GM19238 (cell line): ENCODE data around the gene LRRC10B.

Source experiments
- DNase-seq: peaks from one replicate; pipeline ENCODE4 v3.0.0; 2011; ENCODE audit warnings: low spot score; ENCODE audit not compliant: insufficient read length

LRRC10B gene

DNA sequence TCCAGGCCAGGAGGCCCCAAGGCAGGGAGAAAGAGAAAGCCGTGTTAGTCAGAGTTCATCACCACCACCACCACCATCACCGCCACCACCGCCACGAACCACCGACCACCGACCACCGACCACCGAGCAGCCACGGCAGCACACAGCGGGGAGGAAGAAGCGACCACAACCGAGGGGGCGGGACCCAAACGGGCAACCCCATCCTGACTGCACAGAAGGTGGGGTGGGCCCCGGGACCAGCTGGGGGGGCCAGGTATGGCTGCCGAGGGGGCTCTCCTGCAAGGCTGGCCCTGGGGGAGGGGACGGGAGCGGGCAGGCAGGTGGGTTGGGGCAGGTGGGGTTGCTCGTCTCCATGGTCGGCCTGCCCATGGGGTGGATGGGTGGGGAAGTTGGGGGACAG lies 38.1 kb downstream of the LRRC10B start:
- DNase-seq: no peak

DNA sequence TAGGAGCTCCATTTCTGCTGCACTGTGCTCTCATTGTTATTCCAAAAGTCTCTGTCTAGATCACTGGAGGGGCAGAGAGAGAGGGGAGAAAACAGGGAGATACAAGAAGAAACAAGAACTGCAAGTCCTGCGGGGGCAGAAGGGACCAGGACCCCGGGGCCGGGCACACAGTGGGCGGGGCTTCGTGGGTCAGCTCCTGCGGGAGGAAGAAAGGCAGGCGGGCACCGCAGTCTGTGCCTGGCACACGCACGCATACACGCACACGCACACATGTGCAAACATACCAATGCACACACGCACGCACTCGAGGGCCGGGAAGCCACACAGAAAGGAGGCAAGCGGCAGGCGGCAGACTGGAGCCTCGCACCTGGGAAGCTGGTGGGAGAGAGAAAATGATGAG lies 38.7 kb downstream of the LRRC10B start:
- no peak for DNase-seq

DNA sequence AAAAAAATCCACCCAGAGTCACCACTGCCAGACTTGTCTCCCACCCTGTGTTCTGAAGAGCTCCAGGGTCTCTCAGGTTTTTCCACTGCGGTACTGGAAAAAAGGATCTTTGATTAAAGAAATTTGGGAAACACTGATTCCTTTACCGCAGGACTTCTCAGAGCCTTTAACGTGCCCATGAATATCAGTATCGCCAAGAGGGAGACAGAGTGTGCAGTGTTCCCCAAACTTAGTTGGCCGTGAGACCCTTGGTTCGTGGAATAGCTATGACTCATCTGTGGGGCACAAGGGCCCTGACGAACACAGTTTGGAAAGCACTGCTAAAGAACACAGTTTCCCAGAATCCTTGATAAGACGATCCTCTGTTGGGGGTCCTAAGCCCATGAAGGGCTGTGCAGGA lies 40.6 kb downstream of the LRRC10B start:
- DNase-seq: no peak

DNA sequence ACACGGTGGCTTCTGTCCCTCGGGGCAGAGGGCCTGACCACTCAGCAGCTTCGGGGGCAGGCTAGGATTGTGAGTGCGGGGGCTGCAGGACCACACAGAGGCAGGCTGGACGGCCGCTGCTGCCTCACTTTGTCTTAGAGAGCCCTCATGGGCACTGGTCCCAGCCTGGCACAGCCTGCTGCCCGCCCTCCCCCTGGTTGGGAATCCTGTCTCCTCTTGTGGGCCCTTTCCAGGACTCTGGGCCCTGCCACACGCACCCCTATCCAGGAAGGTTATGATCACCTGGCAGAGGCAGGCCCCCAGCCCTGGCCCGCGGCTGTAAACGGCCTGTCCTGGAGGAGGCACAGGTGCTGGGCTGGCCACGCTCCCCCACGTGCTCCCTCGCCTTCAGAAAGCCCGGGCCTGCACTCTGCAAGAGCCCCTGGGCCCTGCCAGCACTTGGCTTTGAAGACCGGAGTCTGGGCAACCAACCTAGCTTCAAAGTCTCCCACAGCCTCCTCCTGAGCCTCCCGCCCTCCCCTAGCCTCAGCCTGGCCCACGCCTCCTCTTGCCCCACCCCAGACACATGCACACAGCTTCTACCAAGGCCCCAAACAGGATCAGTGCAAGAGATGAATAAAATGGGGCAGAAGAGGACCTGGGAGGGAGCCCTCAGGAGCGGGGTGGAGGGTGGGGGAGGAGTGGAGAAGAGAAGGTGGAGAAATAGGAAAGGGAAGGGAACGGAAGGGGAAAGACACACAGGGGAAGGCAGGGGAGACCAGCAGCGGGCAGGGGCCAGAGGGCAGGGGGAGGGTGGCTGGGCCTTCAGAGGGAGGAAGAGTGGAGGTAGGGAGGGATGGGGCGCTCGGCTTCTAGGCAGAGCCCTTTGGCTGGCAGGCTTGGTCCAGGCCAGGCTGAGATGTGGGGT lies 41.4 kb downstream of the LRRC10B start:
- DNase-seq: no peak

DNA sequence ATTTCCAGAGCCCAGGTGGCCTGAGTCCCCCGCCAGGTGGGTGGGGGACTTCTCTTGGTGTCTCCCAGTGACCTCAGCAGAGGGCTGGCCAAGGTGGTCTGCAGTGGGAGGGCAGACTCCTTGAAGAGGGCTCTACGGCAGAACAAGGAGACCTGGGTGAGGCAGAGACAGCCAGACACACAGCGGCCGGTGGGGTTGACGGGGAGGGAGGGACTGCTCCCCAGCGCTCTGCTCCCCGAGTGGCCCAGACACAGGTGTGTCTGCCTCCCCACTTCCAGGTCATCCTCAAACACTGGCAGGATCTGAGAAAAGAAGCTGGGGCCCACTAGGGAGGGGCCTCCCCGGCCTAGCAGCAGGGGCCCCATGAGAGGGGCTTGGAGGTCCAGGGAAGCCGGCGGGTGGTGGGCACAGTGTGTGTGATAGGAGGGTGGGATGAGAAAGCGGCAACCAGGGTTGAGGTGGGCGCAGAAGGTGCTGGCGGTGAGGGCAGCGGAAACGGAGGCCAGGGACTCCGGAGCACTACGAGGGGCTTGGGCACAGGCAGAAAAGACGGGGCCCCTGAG lies 42.2 kb downstream of the LRRC10B start:
- DNase-seq: no peak

DNA sequence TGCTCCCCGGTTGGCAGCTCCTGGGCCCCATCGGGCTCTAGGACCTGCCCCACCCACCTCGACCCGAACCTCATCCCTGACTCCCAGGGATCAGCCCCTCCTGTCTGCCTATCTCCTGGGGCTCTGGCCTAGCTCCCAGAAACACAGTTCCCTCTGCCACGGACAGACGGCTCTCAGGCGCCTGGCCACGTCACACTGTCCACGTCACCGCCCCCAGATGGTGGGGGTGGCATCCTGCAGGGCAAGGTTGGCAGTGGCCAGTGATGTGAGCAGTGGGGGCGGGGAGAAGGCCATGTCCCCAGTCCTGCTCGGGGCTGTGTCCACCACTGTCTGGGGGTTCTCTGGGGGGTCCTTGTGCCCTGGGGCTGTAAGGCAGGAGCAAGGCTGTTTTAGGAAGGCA lies 43.1 kb downstream of the LRRC10B start:
- DNase-seq: no peak

DNA sequence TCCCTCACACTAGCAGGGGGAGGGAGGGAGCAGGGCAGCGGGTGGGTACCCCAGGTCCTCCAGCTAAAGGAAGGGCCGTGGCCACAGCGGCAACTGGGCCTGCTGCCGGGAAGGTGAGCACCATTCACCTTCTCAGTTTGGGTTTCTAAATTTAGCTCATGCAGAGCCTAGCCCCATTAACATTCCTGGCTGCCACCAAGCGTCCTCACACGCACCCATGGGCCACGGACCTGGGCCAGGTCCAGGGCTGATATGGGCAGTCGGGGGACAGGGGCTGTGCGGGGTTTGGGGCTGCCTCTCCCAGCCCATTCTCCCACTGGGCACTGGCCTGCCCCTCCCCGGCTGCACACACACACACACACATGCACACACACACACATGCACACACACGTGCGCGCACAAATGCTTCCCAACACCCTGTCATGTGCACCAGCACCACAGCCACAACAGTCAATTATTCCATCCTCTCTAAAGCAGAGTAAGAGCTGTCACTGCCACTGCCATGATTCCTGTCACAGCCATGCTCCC lies 43.6 kb downstream of the LRRC10B start:
- no peak for DNase-seq

DNA sequence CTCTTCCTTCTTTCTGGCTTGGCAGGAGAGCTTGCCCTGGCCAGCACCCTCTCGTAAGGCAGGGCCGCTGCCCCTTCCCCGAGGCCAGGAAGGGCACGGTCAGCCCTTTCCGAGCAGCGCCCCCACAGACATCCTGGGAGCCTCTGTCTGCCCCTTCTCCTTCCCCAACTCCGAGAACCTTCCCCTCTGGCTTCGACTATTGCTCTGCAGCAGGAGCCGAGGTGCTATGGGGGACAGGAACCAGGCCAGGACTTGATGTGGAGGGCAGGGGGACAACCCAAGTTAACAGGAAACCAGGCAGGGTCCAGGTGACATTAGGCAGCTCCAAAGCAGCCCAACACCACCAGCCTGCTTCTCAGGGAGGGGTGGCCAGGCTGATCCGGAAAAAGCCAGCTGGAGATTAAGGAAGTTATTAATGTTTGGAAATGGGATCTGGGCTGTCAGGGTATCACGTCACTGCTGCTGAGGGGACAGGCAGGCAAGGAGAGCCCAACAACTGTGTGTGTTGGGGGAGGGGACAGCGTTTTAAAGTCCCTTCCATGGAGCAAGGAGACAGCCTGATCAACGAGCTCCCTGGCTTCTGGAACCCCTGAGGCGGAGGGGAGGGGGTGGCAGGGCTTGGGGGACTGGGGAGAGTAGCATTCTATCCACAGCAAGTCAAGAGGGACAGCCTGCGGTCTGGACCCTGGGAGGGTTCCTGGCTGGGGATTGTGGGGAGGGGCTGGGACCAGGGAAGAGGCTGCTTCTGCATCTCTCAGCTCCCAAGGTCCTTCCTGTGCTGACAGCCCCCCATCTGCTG lies 45.0 kb downstream of the LRRC10B start:
- no peak for DNase-seq

DNA sequence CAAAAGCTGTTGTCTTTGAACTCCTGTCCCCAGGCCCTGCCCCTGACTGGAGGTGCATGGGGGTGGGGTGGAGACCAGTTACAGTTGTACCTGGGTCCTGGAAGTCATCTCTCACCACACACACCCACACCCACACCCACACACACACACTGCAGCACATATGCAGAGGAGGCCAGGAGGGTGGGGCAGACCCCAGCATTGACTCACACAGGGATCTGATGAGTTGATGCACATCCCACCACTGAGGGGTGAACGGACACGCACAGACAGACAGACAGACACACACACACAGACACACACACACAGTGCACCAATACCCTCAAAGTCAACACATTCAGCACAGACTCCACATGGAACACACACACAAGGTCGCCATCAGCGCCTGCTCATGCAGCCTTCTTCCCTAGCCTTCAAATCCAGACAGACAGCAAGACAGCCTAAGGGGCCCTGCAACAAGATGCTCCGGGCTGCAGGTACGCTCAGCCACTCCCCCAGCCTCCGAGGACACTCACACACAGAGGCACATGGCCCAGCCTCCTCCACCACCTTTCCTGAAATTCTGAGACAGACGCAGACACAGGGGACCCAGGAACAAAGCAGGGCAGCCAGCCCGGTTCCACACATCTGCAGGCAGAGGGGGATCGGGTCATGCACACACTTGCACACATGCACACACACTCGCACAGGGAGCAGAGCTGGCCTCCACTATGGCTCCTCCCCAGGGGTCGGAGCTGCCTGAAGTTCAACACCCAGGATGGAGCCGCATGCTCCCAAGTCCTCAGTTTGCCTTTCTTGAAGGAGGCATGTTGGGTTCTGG lies 45.8 kb downstream of the LRRC10B start:
- no peak for DNase-seq

DNA sequence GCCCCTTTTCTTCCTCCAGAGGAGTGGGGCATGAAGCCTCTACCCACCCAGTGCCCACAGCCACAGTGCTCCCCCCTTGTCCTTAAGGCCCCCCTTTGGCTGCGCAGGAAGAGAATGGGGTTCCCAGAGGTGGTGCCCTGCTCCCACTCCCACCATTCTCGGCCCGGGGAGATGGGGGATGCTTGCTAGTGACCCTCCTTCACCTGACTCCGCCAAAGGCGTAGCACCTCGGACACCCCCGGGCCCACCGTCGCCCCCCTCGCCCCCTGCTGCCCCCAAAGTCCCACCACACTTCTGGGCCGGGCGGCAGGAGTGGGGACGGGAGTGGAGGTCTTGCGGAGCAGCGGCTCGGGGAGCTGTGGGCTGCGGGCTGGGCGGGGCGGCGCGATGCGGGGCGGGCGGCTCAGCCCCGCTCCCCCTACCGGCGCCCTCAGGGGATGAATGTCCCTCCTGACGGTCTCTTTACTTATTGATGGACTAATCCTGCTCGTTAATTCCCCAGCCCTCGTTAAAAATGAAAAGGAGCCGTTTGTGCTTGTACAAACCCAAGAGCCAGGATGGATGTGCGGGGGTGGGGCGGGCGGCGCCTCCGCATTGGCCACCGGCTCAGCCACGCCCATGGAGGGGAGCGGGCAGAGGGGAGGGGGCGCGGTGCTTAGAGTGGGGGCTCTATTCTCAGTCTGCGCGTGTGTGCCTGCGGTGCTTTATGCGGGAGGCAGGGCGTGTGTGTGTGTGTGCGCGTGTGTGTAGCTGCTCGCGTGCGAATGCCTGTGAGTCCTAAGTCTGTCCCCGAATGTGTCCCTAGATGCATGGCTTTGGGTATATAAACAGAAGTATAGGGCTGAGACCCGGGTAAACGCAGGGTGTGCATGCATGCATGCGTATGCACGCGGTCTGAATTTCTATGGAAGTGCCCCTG lies 46.8 kb downstream of the LRRC10B start:
- no peak for DNase-seq

DNA sequence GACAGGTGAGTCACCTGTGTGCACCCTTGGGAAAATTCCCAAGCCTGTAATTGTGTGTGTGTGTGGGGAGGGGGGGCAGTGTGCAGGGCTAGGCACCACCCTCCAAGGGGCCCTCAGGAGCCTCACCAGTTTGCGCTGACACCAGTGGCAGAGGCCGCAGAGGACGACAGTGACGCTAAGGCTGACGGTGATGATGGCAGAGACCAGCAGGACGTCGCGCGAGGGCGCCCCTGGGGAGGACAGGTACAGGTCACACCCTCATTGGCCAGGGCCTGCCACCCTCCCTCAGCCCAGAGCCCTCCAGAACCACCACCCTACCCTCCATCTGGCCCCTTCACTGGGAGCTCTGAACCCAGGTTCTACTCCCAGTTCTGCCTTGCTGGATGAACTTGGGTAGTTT lies 47.4 kb downstream of the LRRC10B start:
- DNase-seq: no peak

DNA sequence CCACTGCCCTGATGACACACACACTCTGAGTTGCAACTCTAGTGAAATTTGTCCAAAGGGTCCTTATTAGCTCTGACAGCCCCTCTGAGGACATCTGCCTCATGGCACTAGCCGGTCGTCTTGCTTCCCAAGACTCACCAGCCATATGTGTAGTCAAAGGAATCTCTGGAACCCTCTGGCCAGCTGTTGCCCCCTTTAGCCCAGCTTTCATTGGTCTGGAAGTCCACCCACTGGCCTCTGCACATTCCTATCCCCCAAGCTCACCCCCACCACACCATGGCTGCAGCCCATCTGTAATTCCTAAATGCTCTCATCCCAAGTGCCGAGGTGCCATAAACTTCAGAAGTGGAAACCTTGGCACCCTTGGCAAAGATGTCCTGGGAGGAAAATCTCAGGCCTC lies 48.1 kb downstream of the LRRC10B start:
- no peak for DNase-seq
